Osteoblast (primary cell): ENCODE data around the gene CDK5RAP1. TPM values are rescaled to one million over a fixed set of nuclear protein-coding genes. Genes with fewer than 3 reads are reported as not detected.

Source experiments
- DNase-seq: peaks from one replicate; pipeline ENCODE4 v3.0.0; 2011; ENCODE audit warnings: low spot score, mixed read lengths; ENCODE audit not compliant: insufficient read length; ENCODE audit errors: missing footprints
- H2AFZ ChIP-seq: 2 replicates; pipeline ENCODE4 v1.6.0; 2011; ENCODE audit warnings: mild to moderate bottlenecking, low read length
- H3K27ac ChIP-seq: 2 replicates; pipeline ENCODE4 v1.5.1; 2011; ENCODE audit warnings: mild to moderate bottlenecking, low read depth, low read length, moderate library complexity
- H3K27me3 ChIP-seq: 2 replicates; pipeline ENCODE4 v1.6.0; 2012; ENCODE audit warnings: mild to moderate bottlenecking, control low read depth, inconsistent platforms, low read length, moderate library complexity; ENCODE audit not compliant: insufficient read depth
- H3K36me3 ChIP-seq: 2 replicates; pipeline ENCODE4 v1.5.1; 2011; ENCODE audit warnings: mild to moderate bottlenecking, low read length, control low read depth, moderate library complexity; ENCODE audit not compliant: insufficient read depth
- H3K4me1 ChIP-seq: 2 replicates; pipeline ENCODE4 v1.5.1; 2011; ENCODE audit warnings: mild to moderate bottlenecking, low read length, control low read depth, moderate library complexity; ENCODE audit not compliant: insufficient read depth
- H3K4me2 ChIP-seq: 2 replicates; pipeline ENCODE4 v1.6.0; 2011; ENCODE audit warnings: mild to moderate bottlenecking, low read length; ENCODE audit not compliant: insufficient read depth
- H3K4me3 ChIP-seq: fragments of 200-600 bp; sonication (generic); 3 replicates; pipeline ENCODE4 v1.5.1; 2012; ENCODE audit warnings: mild to moderate bottlenecking, low read length, inconsistent platforms; ENCODE audit not compliant: insufficient read depth
- H3K79me2 ChIP-seq: 2 replicates; pipeline ENCODE4 v1.6.0; 2012; ENCODE audit warnings: mild to moderate bottlenecking, low read length, control low read depth, inconsistent platforms; ENCODE audit not compliant: insufficient read depth
- H3K9me3 ChIP-seq: 2 replicates; pipeline ENCODE4 v1.5.1; 2011; ENCODE audit warnings: low read depth, low read length, control low read depth
- H4K20me1 ChIP-seq: 2 replicates; pipeline ENCODE4 v1.6.0; 2012; ENCODE audit warnings: mild to moderate bottlenecking, low read length, control low read depth; ENCODE audit not compliant: insufficient read depth
- CTCF ChIP-seq: IDR thresholded peaks from 2 replicates; pipeline ENCODE4 v1.5.1; 2011; ENCODE audit warnings: mild to moderate bottlenecking, low read depth, low read length, moderate library complexity; ENCODE audit errors: extremely low read depth
- total RNA-seq: library from RNA; depleted of rRNA; stranded (reverse); fragments of >200 nt; gene quantifications from 2 replicates; pipeline ENCODE4 v1.2.3, GENCODE V29; 2012

The CDK5RAP1 gene
- total RNA-seq, 1 donor: 16.6 TPM

GRCh38 chr20:33444797-33445560, 43.7 kb upstream of the CDK5RAP1 start:
- Histone ChIP-seq H2AFZ (no peak overlapping the region), H3K36me3 (no peaks in the 10 kb centered on the region), H4K20me1 (no peaks in the 10 kb centered on the region), H3K4me1 (peaks cover 6% of the 10 kb centered on the region), H3K27ac (no peak overlapping the region), H3K9me3 (no peaks in the 10 kb centered on the region), H3K4me3 (no peak overlapping the region), H3K79me2 (no peaks in the 10 kb centered on the region), H3K4me2 (peak overlapping the region; percentile 92), H3K27me3 (no peaks in the 10 kb centered on the region)
- DNase-seq: peak; percentile 22
- TF ChIP-seq CTCF: no peak

- Histone ChIP-seq H3K79me2 (no peaks in the 10 kb centered on the region), H4K20me1 (no peaks in the 10 kb centered on the region), H3K9me3 (no peaks in the 10 kb centered on the region), H3K36me3 (no peaks in the 10 kb centered on the region), H3K4me2 (peak within 1 kb of the TSS; percentile 92), H3K27ac (no peak within 1 kb of the TSS), H2AFZ (peak within 1 kb of the TSS; percentile 90), H3K27me3 (no peaks in the 10 kb centered on the region), H3K4me1 (peaks cover 6% of the 10 kb centered on the region), H3K4me3 (peak within 1 kb of the TSS; percentile 78)
- DNase-seq: peak; percentile 97
- no peak for TF ChIP-seq CTCF
These were observed 42.4 kb upstream of the CDK5RAP1 start, which contains the start of gene SNTA1 for GRCh38 chr20:33443512-33444239. SNTA1 (minus strand) TSS chr20:33443763; CDS start chr20:33443620, 143 bp downstream.

DNA sequence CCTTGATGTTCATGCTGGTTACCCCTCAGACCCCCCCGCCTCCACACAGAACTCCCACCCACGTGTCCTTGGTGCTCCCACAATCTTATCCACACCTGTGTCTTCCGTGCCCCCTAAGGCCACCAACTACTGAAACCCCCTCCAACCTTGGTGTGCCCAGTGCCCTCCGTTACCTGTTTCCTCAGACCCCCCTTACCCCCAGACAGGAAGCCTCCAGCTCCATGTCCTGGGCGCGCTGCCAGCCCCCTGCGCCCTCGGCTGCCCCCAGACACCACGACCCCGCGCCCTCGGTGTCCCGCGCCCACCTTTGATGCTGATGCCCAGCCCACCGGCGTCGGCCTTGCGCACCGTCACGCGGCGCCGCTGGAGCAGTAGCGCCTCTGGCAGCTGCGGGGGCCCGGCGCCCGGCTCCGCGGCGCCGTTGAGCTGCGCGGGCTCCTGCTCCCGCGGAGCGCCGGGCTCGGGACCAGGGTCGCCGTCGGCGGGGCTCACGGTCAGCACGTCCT, 41.7 kb upstream of the CDK5RAP1 start:
- Histone ChIP-seq H3K4me3 (peak overlapping the region; percentile 78), H3K27me3 (no peaks in the 10 kb centered on the region), H3K36me3 (no peaks in the 10 kb centered on the region), H3K4me2 (peak overlapping the region; percentile 92), H2AFZ (no peak overlapping the region), H3K9me3 (no peaks in the 10 kb centered on the region), H3K79me2 (no peaks in the 10 kb centered on the region), H3K27ac (no peak overlapping the region), H4K20me1 (no peaks in the 10 kb centered on the region), H3K4me1 (peaks cover 6% of the 10 kb centered on the region)
- no peak for TF ChIP-seq CTCF
- DNase-seq: no peak
